IMR-90 (cell line): ENCODE results near the gene HIGD2A. TPM values are rescaled to one million over a fixed set of nuclear protein-coding genes. Genes with fewer than 3 reads are reported as not detected.

Source experiments
- ATAC-seq: fragments of 200-7000 bp; cut with Tn5 transposase; 2 replicates; pipeline ENCODE4 v1.9.1; 2020; ENCODE audit warnings: low read depth, mild to moderate bottlenecking, moderate library complexity
- BruUV-seq: library from RNA; stranded (reverse); fragments of 400-500 nt; replicated peaks from 2 replicates; lab custom pipeline; 2021; lab: Mats Ljungman, UMichigan
- CTCF ChIA-PET: fragments of 300-600 bp; formaldehyde crosslinking; extraction: SDS; loops from one replicate; lab custom pipeline; 2021; ENCODE audit warnings: antibody characterized with exemption; lab: Yijun Ruan, JAX
- POLR2A ChIA-PET: fragments of 300-600 bp; sonication (Branson Sonifier 250); formaldehyde crosslinking; loops from one replicate; lab custom pipeline; 2022; ENCODE audit warnings: antibody characterized with exemption; ENCODE audit not compliant: unreplicated experiment; lab: Charles Lee
- DNase-seq: peaks from one replicate; pipeline ENCODE4 v3.0.0; 2013
- H2AFZ ChIP-seq: replicated peaks from 2 replicates; pipeline ENCODE3; 2013; ENCODE audit warnings: low read length, mild to moderate bottlenecking; ENCODE audit not compliant: poor library complexity
- H2AK5ac ChIP-seq: 2 replicates; pipeline ENCODE4 v1.6.1; 2013; ENCODE audit warnings: low read depth, low read length, inconsistent platforms
- H2AK9ac ChIP-seq: replicated peaks from 2 replicates; pipeline ENCODE3; 2013; ENCODE audit warnings: mild to moderate bottlenecking, low read depth, low read length, moderate library complexity; ENCODE audit not compliant: poor library complexity
- H2BK120ac ChIP-seq: 2 replicates; pipeline ENCODE4 v1.6.1; 2013; ENCODE audit warnings: low read depth, low read length, inconsistent platforms
- H2BK15ac ChIP-seq: 3 replicates; pipeline ENCODE4 v1.6.1; 2013; ENCODE audit warnings: low read depth, low read length, inconsistent platforms
- H2BK20ac ChIP-seq: 2 replicates; pipeline ENCODE4 v1.6.1; 2013; ENCODE audit warnings: low read depth, mild to moderate bottlenecking, inconsistent platforms, low read length, moderate library complexity
- H2BK5ac ChIP-seq: 2 replicates; pipeline ENCODE4 v1.6.1; 2013; ENCODE audit warnings: mild to moderate bottlenecking, low read depth, low read length, inconsistent platforms; ENCODE audit not compliant: poor library complexity, severe bottlenecking
- H3K14ac ChIP-seq: replicated peaks from 2 replicates; pipeline ENCODE4 v1.6.1; 2013; ENCODE audit warnings: low read depth, low read length, inconsistent platforms
- H3K18ac ChIP-seq: 2 replicates; pipeline ENCODE4 v1.6.1; 2013; ENCODE audit warnings: low read depth, low read length, control low read depth
- H3K23ac ChIP-seq: 2 replicates; pipeline ENCODE4 v1.6.1; 2013; ENCODE audit warnings: low read depth, low read length, inconsistent platforms
- H3K27ac ChIP-seq: 2 replicates; pipeline ENCODE4 v1.5.1; 2013; ENCODE audit warnings: mild to moderate bottlenecking, control low read depth, low read length; ENCODE audit not compliant: insufficient read depth
- H3K27me3 ChIP-seq: 2 replicates; pipeline ENCODE4 v1.6.1; 2013; ENCODE audit warnings: low read length; ENCODE audit not compliant: control insufficient read depth, insufficient read depth
- H3K36me3 ChIP-seq: 2 replicates; pipeline ENCODE4 v1.6.1; 2013; ENCODE audit warnings: low read length, mixed read lengths; ENCODE audit not compliant: control insufficient read depth, insufficient read depth
- H3K4ac ChIP-seq: 2 replicates; pipeline ENCODE4 v1.6.1; 2013; ENCODE audit warnings: low read depth, low read length, inconsistent platforms
- H3K4me1 ChIP-seq: 2 replicates; pipeline ENCODE4 v1.6.1; 2013; ENCODE audit warnings: low read length, mixed read lengths; ENCODE audit not compliant: control insufficient read depth, insufficient read depth
- H3K4me2 ChIP-seq: 2 replicates; pipeline ENCODE4 v1.6.1; 2013; ENCODE audit warnings: low read depth, mild to moderate bottlenecking, control low read depth, low read length, moderate library complexity
- H3K4me3 ChIP-seq: 2 replicates; pipeline ENCODE4 v1.5.1; 2013; ENCODE audit warnings: low read depth, mild to moderate bottlenecking, control low read depth, low read length, moderate library complexity; ENCODE audit not compliant: insufficient read depth
- H3K56ac ChIP-seq: 2 replicates; pipeline ENCODE4 v1.6.1; 2013; ENCODE audit warnings: low read length, inconsistent platforms; ENCODE audit not compliant: insufficient read depth; ENCODE audit errors: extremely low read depth
- H3K79me1 ChIP-seq, 2 experiments: 2 replicates each; pipeline ENCODE4 v1.6.1; 2013; ENCODE audit warnings: low read length in 2 of 2, inconsistent platforms in 1 of 2, low read depth in 1 of 2
- H3K9ac ChIP-seq: 2 replicates; pipeline ENCODE4 v1.6.1; 2013; ENCODE audit warnings: low read depth, low read length, control low read depth
- H3K9me1 ChIP-seq: 2 replicates; pipeline ENCODE4 v1.6.1; 2013; ENCODE audit warnings: low read length, inconsistent platforms; ENCODE audit not compliant: insufficient read depth
- H3K9me3 ChIP-seq: 2 replicates; pipeline ENCODE4 v1.6.1; 2013; ENCODE audit warnings: low read length; ENCODE audit not compliant: control insufficient read depth, insufficient read depth
- H4K20me1 ChIP-seq: 2 replicates; pipeline ENCODE4 v1.6.1; 2013; ENCODE audit warnings: low read length, inconsistent platforms; ENCODE audit not compliant: insufficient read depth
- H4K5ac ChIP-seq: 2 replicates; pipeline ENCODE4 v1.6.1; 2013; ENCODE audit warnings: mild to moderate bottlenecking, low read depth, low read length, control low read depth
- H4K8ac ChIP-seq, 2 experiments: 2 replicates each; pipeline ENCODE4 v1.6.1; 2013; ENCODE audit warnings: low read depth in 2 of 2, low read length in 2 of 2, control low read depth in 1 of 2, inconsistent platforms in 1 of 2
- H4K91ac ChIP-seq: 2 replicates; pipeline ENCODE4 v1.6.1; 2013; ENCODE audit warnings: low read depth, low read length, inconsistent platforms; ENCODE audit not compliant: insufficient read depth
- CEBPB ChIP-seq: IDR thresholded peaks from 2 replicates; pipeline ENCODE4 v1.6.1; 2012; ENCODE audit warnings: low read depth, low read length, improper control_type of control experiment
- MAZ ChIP-seq: IDR thresholded peaks from 2 replicates; pipeline ENCODE4 v1.6.1; 2012; ENCODE audit warnings: low read depth, mild to moderate bottlenecking, low read length, improper control_type of control experiment, moderate library complexity, borderline replicate concordance
- MXI1 ChIP-seq: IDR thresholded peaks from 2 replicates; pipeline ENCODE4 v1.6.1; 2012; ENCODE audit warnings: low read depth, mild to moderate bottlenecking, low read length, moderate library complexity, borderline replicate concordance
- POLR2A ChIP-seq: IDR thresholded peaks from 2 replicates; pipeline ENCODE4 v1.6.1; 2012; ENCODE audit warnings: mild to moderate bottlenecking, low read depth, low read length
- WGBS, 2 experiments: methylation state at CpG; one replicate each; pipeline versions ENCODE4 v1.1.5 to v1.1.7; 2013; ENCODE audit warnings: missing lambda C conversion rate in 2 of 2; ENCODE audit not compliant: insufficient read length in 1 of 2; ENCODE audit errors: extremely low coverage in 2 of 2; 5-methylcytosine and 5-hydroxymethylcytosine counted together
- dilution Hi-C: fragments of 300-500 bp; cut with HindIII; formaldehyde crosslinking; loops from one replicate; pipeline ENCODE4 v1.14.3; 2018; ENCODE audit warnings: low sequenced_read_pairs; ENCODE audit not compliant: unreplicated experiment
- in situ Hi-C: fragments of 300-500 bp; cut with MboI; formaldehyde crosslinking; loops from 3 replicates; pipeline ENCODE4 v1.14.3; 2019; ENCODE audit warnings: low sequenced_read_pairs, inconsistent platforms, mixed read lengths
- intact Hi-C: fragments of 100-400 bp; cut with micrococcal nuclease; formaldehyde crosslinking; loops from 2 replicates; pipeline ENCODE4 v1.10.0; 2022
- polyA plus RNA-seq, 3 experiments: library from polyadenylated mRNA; depleted of rRNA; stranded (reverse); fragments of >200 nt; gene quantifications; 2 replicates each; pipeline ENCODE4 v1.2.3, GENCODE V29; 2012; ENCODE audit warnings: low replicate concordance in 1 of 3
- total RNA-seq: library from RNA; depleted of rRNA; stranded (reverse); fragments of >200 nt; gene quantifications from 2 replicates; pipeline ENCODE4 v1.2.3, GENCODE V29; 2012
- TF ChIP-seq, protein P1 (sequence below): fragments of 150-350 bp; IDR thresholded peaks from 2 replicates; pipeline ENCODE4 v1.6.1; 2017; ENCODE audit warnings: mild to moderate bottlenecking, antibody characterized with exemption, low read length, low read depth

HIGD2A gene
- total and polyA plus RNA-seq, 2 of the 4 experiments (the other 2 are of a cell fraction): 35.0 to 131 TPM

- TF ChIP-seq MAZ (no peak), POLR2A (no peak), CEBPB (no peak), MXI1 (no peak)
- TF ChIP-seq, protein P1, sequence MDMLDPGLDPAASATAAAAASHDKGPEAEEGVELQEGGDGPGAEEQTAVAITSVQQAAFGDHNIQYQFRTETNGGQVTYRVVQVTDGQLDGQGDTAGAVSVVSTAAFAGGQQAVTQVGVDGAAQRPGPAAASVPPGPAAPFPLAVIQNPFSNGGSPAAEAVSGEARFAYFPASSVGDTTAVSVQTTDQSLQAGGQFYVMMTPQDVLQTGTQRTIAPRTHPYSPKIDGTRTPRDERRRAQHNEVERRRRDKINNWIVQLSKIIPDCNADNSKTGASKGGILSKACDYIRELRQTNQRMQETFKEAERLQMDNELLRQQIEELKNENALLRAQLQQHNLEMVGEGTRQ: no peak
- no peak overlapping the region for H3K4ac ChIP-seq
- no peak overlapping the region for H2BK20ac ChIP-seq
- no peak overlapping the region for H3K4me3 ChIP-seq
- H3K14ac ChIP-seq: no peak overlapping the region
- ChIA-PET POLR2A (no interaction called here), CTCF (no interaction called here)
- H2BK120ac ChIP-seq: no peak overlapping the region
- no peak for ATAC-seq
- no peaks in the 10 kb centered on the region for H3K27me3 ChIP-seq
- no peak overlapping the region for H3K9ac ChIP-seq
- H4K5ac ChIP-seq: no peak overlapping the region
- no peak overlapping the region for H2AK9ac ChIP-seq
- H4K8ac ChIP-seq: no peak overlapping the region
- no peaks in the 10 kb centered on the region for H4K20me1 ChIP-seq
- H3K27ac ChIP-seq: no peak overlapping the region
- no peak overlapping the region for H3K4me2 ChIP-seq
- in situ Hi-C loops (no loop called here), dilution Hi-C loops (no loop called here), intact Hi-C loops (no loop called here)
- H3K79me1 ChIP-seq: peaks cover 11 to 13% of the 10 kb centered on the region in 2 experiments
- peaks cover 35% of the 10 kb centered on the region for H3K36me3 ChIP-seq
- H3K4me1 ChIP-seq: peaks cover 3% of the 10 kb centered on the region; the same call in 1 of the 2 replicates
- H4K91ac ChIP-seq: no peak overlapping the region
- no TSS peak for BruUV-seq
- 100% methylated on average over 1 of the region's 8 CpGs; no CpG with 5 or more reads in 1 of the 2 experiments for whole genome bisulfite sequencing, 2 experiments
- no peak overlapping the region for H2BK15ac ChIP-seq
- no peak overlapping the region for H2AFZ ChIP-seq
- no peak overlapping the region for H3K56ac ChIP-seq
- H3K23ac ChIP-seq: no peak overlapping the region
- no peak overlapping the region for H3K18ac ChIP-seq
- no peak overlapping the region for H2AK5ac ChIP-seq
- DNase-seq: no peak
- H2BK5ac ChIP-seq: no peak overlapping the region
- peaks cover 4% of the 10 kb centered on the region; the same call in 1 of the 2 replicates for H3K9me1 ChIP-seq
- no peaks in the 10 kb centered on the region for H3K9me3 ChIP-seq
Measured at GRCh38 chr5:176369934-176370711, 18.4 kb upstream of the HIGD2A start.
